Esophagus squamous epithelium (tissue), 5 donors: ENCODE measurements around the gene MRPL54. TPM values are rescaled to one million over a fixed set of nuclear protein-coding genes. Genes with fewer than 3 reads are reported as not detected.

Source experiments
- DNase-seq: peaks from one replicate; lab custom pipeline; 2025; lab: John Stamatoyannopoulos, UW
- H3K27ac ChIP-seq, 4 donors: fragments of 200-600 bp; sonication (generic); one replicate each; pipeline ENCODE4 v1.5.1; 2016 to 2019; ENCODE audit warnings: mild to moderate bottlenecking in 1 of 4
- H3K27me3 ChIP-seq, 4 donors: fragments of 200-600 bp; sonication (generic); 1 replicate in 3 of 4; 2 replicates in 1 of 4; pipeline versions ENCODE4 v1.5.1 to v1.6.0; 2017 to 2021; ENCODE audit warnings: antibody characterized with exemption in 1 of 4
- H3K36me3 ChIP-seq, 3 donors: fragments of 200-600 bp; sonication (generic); one replicate each; pipeline ENCODE4 v1.5.1; 2016 to 2019
- H3K4me1 ChIP-seq, 3 donors: fragments of 200-600 bp; sonication (generic); one replicate each; pipeline ENCODE4 v1.5.1; 2017 to 2019
- H3K4me3 ChIP-seq, 4 donors: fragments of 200-600 bp; sonication (generic); 1 replicate in 3 of 4; 2 replicates in 1 of 4; pipeline ENCODE4 v1.5.1; 2016 to 2019; ENCODE audit warnings: mild to moderate bottlenecking in 2 of 4, moderate library complexity in 1 of 4
- H3K9me3 ChIP-seq, 3 donors: fragments of 200-600 bp; sonication (generic); one replicate each; pipeline ENCODE4 v1.5.1; 2016 to 2019
- POLR2A ChIP-seq, 4 donors: fragments of 450-650 bp; IDR thresholded peaks; one replicate each; pipeline ENCODE4 v1.6.1; 2017; ENCODE audit warnings: antibody characterized with exemption in 4 of 4, mild to moderate bottlenecking in 4 of 4, moderate library complexity in 3 of 4
- WGBS, 2 donors: methylation state at CpG; one replicate each; pipeline ENCODE4 v1.1.5; 2018; 5-methylcytosine and 5-hydroxymethylcytosine counted together
- intact Hi-C: fragments of 100-400 bp; cut with DNase I; formaldehyde crosslinking; loops from one replicate; pipeline ENCODE4 v1.15.0; 2022
- total RNA-seq, 4 donors: library from RNA; depleted of rRNA; stranded (reverse); fragments of >200 nt; gene quantifications; one replicate each; pipeline ENCODE4 v1.1.0, GENCODE V29; 2016
- TF ChIP-seq, protein P1 (sequence below), 6 experiments: fragments of 450-650 bp in 4 of 6; fragments of 200-600 bp in 2 of 6; sonication (generic) in 2 of 6; IDR thresholded peaks; one replicate each; pipeline ENCODE4 v1.5.1; 2016 to 2019; ENCODE audit warnings: antibody characterized with exemption in 6 of 6, mild to moderate bottlenecking in 4 of 6, moderate library complexity in 4 of 6
- donor health status: DM: yes; HTN: yes; CAD: no.

The MRPL54 gene
- total RNA-seq, 4 donors from 2014 or later: 50.2 to 79.9 (median 60.9) TPM

DNA sequence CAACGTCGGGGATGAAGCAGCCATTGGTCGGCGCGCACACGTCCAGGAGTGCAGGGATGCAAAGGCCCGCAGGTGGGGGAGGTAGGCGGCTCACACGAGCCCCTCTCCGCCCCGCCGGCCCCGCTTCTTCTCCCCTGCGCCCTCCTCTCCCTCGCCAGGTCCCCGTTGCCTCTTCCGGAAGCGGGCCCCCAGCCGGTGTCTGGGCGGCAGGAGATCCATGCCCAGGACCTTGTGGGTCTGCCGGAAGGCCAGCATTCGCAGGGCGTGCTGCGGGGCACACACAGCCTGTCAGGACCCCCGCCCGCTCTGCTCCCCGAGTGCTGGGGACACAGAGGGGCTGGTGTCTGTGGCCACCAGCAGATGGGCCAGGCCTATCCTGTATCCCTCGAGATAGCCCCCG, 43.4 kb downstream of the MRPL54 start:
- 87 to 93% methylated on average over 2 to 22 of the region's 29 CpGs for WGBS, 2 donors

DNA sequence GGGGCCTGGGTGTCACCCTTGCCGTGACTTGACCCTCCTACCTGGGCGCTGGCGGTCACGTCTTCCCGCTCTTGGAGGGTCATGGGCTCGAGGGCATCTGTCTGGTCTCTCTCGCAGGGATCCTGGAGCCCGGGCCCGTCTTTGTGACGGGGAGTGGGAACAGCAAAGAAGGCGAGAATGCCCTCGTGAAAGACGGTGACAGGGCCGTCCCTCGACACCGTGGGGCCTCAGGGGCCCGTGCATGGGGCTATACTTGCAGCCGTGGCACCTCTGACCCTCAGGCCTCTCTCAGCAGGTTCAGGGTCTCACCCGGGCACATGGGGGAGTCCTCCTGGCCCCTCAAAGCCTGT, 44.6 kb downstream of the MRPL54 start:
- no peaks in the 10 kb centered on the region for H3K9me3 ChIP-seq
- H3K36me3 ChIP-seq: no peaks in the 10 kb centered on the region
- 65% methylated on average over 4 of the region's 19 CpGs; no CpG with 5 or more reads in 1 of the 2 donors for WGBS, 2 donors
- H3K27me3 ChIP-seq: peaks cover 0 to 31% (median 0%) of the 10 kb centered on the region in 4 donors
- no peak overlapping the region for H3K4me3 ChIP-seq
- DNase-seq: no peak
- H3K4me1 ChIP-seq: peaks cover 0 to 5% (median 0%) of the 10 kb centered on the region in 3 donors
- H3K27ac ChIP-seq: no peak overlapping the region
- TF ChIP-seq, protein P1, sequence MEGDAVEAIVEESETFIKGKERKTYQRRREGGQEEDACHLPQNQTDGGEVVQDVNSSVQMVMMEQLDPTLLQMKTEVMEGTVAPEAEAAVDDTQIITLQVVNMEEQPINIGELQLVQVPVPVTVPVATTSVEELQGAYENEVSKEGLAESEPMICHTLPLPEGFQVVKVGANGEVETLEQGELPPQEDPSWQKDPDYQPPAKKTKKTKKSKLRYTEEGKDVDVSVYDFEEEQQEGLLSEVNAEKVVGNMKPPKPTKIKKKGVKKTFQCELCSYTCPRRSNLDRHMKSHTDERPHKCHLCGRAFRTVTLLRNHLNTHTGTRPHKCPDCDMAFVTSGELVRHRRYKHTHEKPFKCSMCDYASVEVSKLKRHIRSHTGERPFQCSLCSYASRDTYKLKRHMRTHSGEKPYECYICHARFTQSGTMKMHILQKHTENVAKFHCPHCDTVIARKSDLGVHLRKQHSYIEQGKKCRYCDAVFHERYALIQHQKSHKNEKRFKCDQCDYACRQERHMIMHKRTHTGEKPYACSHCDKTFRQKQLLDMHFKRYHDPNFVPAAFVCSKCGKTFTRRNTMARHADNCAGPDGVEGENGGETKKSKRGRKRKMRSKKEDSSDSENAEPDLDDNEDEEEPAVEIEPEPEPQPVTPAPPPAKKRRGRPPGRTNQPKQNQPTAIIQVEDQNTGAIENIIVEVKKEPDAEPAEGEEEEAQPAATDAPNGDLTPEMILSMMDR (IDR thresholded peaks at IDR 0.05): no peak
- TF ChIP-seq POLR2A (IDR thresholded peaks at IDR 0.05): no peak
- intact Hi-C loops: no loop called here

More for the DNA sequence above, 43.4 kb downstream of the MRPL54 start:
- Histone ChIP-seq H3K9me3 (no peaks in the 10 kb centered on the region), H3K27ac (no peak overlapping the region), H3K27me3 (peaks cover 0 to 42% (median 0%) of the 10 kb centered on the region in 4 donors), H3K4me1 (peaks cover 10 to 18% (median 11%) of the 10 kb centered on the region in 3 donors), H3K36me3 (no peaks in the 10 kb centered on the region), H3K4me3 (no peak overlapping the region)
- TF ChIP-seq, protein P1 (IDR thresholded peaks at IDR 0.05): no peak
- TF ChIP-seq POLR2A (IDR thresholded peaks at IDR 0.05): no peak
- DNase-seq: no peak
- intact Hi-C loops: no loop called here

DNA sequence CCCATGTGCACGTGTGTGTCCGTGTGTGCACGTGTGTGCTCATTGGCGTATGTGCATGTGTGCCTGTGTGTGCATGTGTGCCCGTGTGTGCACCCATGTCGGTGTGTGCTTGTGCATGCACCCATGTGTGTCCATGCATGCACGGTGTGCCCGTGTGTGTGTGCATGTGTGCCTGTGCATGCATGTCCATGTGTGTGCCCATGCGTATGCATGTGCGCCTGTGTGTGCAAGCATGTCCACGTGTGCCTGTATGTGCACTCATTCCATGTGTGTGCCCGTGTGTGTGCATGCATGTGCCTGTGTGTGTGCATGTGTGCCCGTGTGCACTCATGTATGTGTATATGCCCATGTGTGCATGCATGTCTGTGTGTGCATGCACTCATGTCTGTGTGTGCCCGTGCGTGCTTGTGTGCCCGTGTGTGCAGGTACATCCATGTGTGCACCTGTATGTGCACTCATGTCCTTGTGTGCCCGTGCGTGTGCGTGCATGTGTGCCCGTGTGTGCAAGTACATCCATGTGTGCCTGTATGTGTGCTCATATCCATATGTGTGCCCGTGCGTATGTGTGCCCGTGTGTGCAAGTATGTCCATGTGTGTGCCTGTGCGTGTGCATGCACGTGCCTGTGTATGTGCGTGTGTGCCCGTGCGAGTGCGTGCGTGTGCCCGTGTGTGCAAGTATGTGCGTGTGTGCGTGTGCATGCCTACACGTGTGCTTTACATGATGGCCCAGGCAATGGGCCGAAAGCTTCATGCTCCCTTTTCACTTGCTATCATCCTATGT, 45.3 kb downstream of the MRPL54 start:
- intact Hi-C loops: no loop called here
- Histone ChIP-seq H3K4me3 (no peak overlapping the region), H3K4me1 (peaks cover 0 to 9% (median 0%) of the 10 kb centered on the region in 3 donors), H3K27ac (no peak overlapping the region), H3K36me3 (no peaks in the 10 kb centered on the region), H3K9me3 (no peaks in the 10 kb centered on the region), H3K27me3 (peaks cover 0 to 25% (median 0%) of the 10 kb centered on the region in 4 donors)
- WGBS, 2 donors: 91 to 93% methylated on average over 17 to 22 of the region's 35 CpGs
- TF ChIP-seq, protein P1 (IDR thresholded peaks at IDR 0.05): no peak
- no peak for TF ChIP-seq POLR2A (IDR thresholded peaks at IDR 0.05)
- DNase-seq: no peak

DNA sequence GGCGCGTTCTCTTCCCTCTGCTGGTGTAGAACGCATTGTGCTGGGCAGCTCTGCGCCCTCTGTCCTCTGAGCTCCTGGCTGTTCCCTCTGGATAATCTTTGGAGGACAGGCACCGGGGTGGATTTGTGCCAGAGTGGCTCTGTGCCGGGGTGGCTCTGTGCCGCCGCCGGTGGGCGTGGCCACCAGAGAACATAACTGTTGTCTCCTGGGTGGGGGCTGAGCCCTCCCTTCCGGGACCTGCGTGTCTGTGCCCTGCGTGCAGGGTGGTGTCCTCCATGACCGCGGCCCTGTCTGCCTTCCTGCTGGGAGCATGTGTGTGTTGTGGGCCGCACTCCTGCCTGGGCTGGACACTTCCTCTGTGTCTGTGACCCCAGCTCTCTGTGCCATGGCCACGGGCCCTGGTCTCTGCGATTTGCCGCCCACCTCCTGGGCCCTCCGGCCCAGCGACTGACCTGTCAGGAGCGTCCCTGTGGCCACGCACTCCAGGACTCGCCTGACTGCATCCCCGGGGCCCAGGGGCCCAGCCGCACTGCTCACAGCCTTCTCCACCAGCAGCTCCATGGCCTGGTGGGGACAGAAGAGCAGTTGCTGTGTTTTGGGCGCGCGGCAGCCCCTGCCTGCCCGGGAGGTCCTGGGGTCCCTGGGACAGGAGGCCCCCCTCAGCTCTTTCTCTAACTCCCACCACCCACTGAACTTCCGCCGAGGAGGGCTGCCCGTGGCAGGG, 46.1 kb downstream of the MRPL54 start:
- WGBS, 2 donors: 57 to 64% methylated on average over 7 to 9 of the region's 33 CpGs
- DNase-seq: no peak
- Histone ChIP-seq H3K4me1 (peaks cover 0 to 17% (median 4%) of the 10 kb centered on the region in 3 donors), H3K27ac (no peak overlapping the region), H3K9me3 (no peaks in the 10 kb centered on the region), H3K4me3 (no peak overlapping the region), H3K27me3 (peaks cover 0 to 18% (median 0%) of the 10 kb centered on the region in 4 donors), H3K36me3 (no peaks in the 10 kb centered on the region)
- TF ChIP-seq POLR2A (IDR thresholded peaks at IDR 0.05): no peak
- TF ChIP-seq, protein P1 (IDR thresholded peaks at IDR 0.05): no peak
- intact Hi-C loops: no loop called here
